ENCODE measurements around the gene EXOC7. TPM values are rescaled to one million over a fixed set of nuclear protein-coding genes. Genes with fewer than 3 reads are reported as not detected.

The EXOC7 gene
- total RNA-seq, 1 experiment from 2014 or later, result 72.1 TPM

DNA sequence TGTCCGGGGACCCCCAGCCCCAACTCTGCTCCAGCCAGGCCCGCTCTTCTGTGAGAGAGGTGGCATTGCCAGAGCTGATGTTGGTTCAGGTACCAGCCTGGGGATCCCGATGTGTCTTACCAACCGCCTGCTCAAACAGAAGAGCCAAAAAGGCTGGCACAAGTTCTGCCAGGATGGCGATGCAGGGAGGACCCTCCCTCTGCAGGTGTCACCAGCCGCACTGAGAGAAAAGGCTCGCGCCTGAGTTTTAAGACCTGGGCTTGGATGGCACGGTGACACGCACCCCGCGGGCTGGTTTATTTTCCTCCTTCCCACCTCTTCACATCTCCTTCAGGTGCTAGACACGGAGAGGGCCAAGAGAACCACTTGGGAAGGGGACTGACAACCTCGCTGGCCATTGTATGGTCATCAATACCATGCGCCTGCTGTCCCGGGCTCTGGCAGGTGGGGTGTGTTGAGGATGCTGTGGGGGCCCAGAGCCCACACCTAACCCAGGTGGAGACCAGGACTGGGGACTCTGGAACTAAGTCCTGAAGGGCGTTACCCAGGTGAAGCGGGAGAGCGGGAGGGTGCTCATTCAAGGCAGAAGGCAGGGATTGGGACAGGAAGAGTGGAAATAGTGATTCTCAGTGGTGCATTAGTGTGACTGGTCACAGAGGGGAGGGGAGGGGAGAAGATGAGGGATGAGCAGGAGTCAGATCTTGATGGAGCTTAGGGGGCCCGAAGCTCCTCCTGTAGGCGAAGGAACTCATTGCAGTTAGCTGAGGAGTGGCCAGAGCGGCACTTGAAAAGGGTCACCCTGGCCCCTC is 21.2 kb upstream of the EXOC7 start:
- in situ Hi-C loops (cut with HindIII; ENCODE audit: low pct_unique_long_range_greater_than_20kb, low sequenced_read_pairs), result no loop called here
- no peak for DNase-seq (ENCODE audit: low read depth)

DNA sequence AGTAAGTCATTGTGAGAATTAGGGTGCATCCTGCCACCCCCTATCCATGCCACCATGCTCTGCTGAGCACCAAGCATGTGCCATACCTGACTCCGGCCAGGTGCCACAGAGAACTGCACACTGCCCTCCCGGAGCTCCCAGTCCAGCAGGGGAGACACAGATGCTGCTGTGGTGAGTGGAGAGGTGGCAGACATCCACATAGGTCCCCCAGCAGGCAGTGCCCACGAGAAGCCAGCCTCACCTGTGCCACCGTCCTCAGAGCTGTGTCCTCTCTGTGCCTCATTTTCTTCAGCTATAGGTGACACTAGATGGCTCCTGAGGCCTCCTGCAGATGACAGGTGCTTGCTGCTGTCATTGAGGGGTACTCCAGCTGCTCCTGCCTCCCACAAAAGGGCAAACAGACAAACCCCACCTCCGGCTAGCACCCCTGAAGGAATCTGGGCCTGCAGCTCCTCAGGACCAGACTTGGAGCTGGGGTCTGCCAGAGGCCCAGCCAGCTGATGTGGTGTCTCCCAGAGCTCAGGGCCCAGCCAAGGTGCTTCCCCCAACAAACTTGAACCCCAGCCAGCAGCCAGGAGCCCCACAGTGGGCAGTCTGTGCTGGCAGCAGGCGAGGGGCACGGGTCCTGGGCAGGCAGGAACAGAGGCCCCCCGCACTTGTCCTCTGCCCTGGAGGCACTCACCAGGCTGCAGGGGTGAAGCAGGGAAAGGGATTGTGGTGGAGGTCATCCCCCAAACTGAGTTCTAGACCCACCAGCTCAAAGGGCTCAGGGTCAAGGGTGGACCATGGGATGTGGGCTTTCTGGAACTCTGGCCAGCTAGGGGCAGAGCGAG is 20.4 kb upstream of the EXOC7 start:
- in situ Hi-C loops (cut with HindIII; ENCODE audit: low pct_unique_long_range_greater_than_20kb, low sequenced_read_pairs), result no loop called here
- no peak for DNase-seq (ENCODE audit: low read depth)

DNA sequence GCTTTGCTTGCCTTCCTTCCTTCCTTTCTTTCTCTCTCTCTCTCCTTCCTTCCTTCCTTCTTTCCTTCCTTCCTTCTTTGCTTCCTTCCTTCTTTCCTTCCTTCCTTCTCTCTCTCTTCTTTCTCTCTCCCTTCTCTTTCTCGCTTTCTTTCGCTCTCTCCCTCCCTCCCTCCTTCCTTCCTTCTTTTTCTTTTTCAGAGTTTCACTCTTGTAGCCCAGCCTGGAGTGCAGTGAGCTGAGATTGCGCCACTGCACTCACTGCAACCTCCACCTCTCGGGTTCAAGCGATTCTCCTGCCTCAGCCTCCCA is 19.6 kb upstream of the EXOC7 start:
- DNase-seq (ENCODE audit: low read depth), result no peak
- in situ Hi-C loops (cut with HindIII; ENCODE audit: low pct_unique_long_range_greater_than_20kb, low sequenced_read_pairs), result no loop called here

DNA sequence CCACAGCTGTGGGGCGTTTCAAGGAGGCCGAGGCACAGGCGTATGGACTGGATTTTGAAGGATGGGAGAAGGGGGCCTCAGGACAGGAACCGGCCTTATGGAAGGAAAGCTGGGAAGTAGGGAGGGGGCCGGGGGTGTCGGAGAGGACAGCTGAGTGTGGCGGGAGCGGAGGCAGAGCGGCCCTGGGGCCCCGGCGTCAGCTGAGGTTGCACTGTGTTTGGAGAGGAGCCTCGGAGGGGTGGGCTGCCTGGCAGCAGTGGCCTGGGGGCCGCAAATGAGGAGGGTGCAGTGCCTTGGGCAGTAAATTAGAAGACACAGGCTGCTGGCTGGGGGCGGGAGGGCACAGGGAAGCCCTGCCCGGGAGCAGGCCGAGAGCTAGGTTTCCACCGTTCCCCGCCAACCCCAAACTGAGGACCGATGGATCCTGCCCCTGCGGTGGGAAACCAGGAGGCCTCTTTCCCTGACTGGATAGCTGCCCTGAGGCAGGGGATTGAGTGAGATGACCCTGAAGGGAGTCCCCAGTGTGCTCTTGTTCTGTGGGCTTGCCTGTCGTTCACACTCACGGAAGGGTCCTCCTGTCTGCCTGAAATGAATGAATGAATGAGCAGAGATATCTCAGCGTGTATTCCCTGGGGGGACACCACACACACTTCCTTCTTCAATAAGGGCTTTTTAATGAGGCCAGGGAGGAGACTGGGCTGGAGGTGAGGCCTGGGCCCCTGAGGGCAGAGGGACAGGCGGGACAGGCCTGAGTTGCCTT is 19.0 kb upstream of the EXOC7 start:
- in situ Hi-C loops (cut with HindIII; ENCODE audit: low pct_unique_long_range_greater_than_20kb, low sequenced_read_pairs), result no loop called here

DNA sequence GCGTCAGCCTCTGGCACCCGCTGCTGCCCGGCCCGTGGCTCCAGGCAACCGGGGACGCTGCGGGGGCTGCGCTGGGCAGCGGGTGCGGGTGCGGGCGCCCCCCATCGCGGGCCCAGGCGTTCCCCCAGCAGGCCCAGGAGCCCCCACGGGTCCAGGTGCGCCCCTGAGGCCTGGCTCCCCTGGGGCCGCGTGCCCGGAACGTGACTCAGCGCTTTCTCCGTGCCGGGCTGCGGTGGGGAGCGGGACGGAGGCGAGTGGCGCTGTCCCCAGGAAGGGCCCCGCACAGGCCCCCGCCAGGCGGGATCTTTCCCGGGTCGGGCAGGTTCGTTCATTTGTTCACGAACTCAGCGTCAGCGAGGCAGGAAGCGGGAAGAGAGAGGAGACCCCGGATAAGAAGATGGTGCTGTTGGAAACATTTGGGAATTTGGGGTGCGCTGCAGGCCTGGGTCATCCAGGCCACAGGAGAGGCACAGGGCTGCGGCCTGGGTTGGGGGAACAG is 18.4 kb upstream of the EXOC7 start:
- in situ Hi-C loops (cut with HindIII; ENCODE audit: low pct_unique_long_range_greater_than_20kb, low sequenced_read_pairs), result no loop called here
- no peak for DNase-seq (ENCODE audit: low read depth)

More for the DNA sequence above, 19.0 kb upstream of the EXOC7 start:
- no peak for DNase-seq (ENCODE audit: low read depth)

DNA sequence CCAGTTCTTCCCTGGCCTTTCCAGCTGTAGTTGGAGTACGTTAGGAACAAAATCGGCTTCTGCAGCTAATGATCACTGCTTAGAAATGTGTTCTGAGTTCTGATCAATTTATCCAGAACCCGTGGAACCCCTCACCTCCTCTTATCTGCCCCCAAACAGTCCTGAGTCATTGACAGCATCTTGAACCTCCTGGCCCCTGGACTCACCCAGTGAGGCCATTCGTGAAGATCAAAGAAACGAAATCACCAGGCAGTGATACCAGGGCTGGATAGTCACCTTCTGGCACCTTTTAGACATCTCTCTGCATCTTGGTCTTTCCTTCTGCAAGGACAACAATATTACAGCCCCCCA is 17.0 kb upstream of the EXOC7 start:
- in situ Hi-C loops (cut with HindIII; ENCODE audit: low pct_unique_long_range_greater_than_20kb, low sequenced_read_pairs), result no loop called here
- no peak for DNase-seq (ENCODE audit: low read depth)

DNA sequence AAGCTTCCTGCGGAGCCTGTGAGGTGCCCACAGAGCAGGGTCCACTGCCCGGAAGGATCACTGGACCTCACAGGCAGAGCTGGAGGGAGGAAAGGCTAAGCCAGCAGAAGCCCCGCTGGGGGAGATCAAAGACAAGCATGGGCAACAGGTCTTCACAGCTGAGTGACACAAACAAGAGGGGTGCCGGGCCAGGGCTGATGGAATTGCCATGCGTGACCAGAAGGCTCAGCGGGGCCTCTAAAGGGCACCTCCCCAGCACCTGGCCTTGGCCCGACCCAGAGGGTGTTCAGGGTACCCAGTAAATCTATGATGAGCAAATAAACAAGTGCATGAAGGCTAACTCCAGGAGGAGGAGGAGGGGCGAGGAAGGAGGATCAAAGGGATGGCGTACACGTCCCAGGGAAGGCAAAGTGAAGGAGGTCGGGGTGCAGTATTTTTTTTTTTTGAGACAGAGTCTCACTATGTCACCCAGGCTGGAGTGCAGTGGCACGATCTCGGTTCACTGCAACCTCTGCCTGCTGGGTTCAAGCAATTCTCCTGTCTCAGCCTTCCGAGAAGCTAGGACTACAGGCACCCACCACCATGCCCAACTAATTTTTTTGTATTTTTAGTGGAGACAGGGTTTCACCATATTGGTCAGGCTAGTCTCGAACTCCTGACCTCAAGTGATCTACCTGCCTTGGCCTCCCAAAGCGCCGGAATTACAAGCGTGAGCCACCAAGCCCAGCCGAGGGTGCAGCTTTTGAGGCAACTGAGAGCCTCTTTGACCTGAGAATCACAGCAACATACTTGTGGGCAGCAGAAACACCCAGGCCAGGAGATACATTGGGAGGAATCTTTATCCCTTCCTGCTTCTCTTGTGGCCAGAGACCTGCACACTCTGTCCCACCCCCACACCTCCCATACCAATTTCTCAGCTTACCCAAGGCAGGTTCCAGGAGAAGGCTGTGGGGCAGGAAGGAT is 16.1 kb upstream of the EXOC7 start:
- DNase-seq (ENCODE audit: low read depth), result no peak
- in situ Hi-C loops (cut with HindIII; ENCODE audit: low pct_unique_long_range_greater_than_20kb, low sequenced_read_pairs), result no loop called here

DNA sequence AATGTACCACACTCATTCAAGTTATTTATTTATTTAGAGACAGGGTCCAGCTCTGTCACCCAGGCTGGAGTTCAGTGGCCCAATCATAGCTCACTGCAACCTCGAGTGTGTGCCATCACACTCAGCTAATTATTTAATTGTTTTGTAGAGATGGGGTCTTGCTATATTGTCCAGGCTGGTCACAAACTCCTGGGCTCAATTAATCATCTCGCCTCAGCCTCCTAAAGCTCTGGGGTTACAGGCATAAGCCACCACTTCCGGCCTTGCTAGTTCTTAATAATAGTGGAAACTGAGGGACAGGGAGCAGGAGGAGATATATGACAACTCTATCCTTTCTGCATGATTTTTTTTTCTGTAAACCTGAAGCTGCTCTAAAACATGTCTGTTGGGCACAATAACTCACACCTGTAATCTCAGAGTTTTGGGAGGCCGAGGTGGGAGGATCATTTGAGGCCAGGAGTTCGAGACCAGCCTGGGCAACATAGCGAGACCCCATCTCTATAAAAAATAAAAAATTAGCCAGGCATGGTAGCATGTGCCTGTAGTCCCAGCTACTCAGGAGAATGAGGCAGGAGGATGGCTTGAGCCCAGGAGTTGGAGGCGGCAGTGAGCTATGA is 11.7 kb upstream of the EXOC7 start:
- in situ Hi-C loops (cut with HindIII; ENCODE audit: low pct_unique_long_range_greater_than_20kb, low sequenced_read_pairs), result no loop called here
- no peak for DNase-seq (ENCODE audit: low read depth)

DNA sequence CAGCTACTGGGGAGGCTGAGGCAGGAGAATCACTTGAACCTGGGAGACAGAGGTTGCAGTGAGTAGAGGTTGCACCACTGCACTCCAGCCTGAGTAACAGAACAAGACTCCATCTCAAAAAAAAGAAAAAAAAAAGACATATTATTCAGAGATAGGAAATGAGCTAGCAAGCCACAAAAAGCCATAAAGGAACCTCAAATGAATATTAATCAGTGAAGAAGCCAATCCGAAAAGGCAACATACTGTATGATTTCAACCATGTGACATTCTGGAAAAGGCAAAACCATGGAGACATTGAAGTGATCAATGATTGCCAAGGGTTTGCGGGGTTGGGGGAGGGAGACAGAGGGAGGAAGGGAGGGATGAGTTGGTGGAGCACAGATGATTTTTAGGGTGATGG is 8.4 kb upstream of the EXOC7 start:
- in situ Hi-C loops (cut with HindIII; ENCODE audit: low pct_unique_long_range_greater_than_20kb, low sequenced_read_pairs), result no loop called here
- no peak for DNase-seq (ENCODE audit: low read depth)

DNA sequence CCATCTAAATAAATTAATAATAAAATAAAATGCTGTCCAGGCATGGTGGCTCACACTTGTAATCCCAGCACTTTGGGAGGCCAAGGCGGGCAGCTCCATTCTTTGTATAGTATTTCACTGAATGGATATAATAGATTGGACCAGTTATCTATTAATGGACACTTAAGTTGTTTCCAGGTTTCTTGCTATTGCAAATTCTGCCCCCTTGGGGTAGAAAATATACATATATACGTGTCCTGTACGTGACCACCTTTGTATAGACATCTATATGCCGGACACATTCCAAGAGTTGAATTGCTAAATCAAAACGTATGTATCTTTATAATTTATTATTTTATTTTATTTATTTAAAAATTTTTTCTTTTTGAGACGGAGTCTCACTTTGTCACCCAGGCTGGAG is 3.9 kb upstream of the EXOC7 start:
- in situ Hi-C loops (cut with HindIII; ENCODE audit: low pct_unique_long_range_greater_than_20kb, low sequenced_read_pairs), result no loop called here
- no peak for DNase-seq (ENCODE audit: low read depth)

DNA sequence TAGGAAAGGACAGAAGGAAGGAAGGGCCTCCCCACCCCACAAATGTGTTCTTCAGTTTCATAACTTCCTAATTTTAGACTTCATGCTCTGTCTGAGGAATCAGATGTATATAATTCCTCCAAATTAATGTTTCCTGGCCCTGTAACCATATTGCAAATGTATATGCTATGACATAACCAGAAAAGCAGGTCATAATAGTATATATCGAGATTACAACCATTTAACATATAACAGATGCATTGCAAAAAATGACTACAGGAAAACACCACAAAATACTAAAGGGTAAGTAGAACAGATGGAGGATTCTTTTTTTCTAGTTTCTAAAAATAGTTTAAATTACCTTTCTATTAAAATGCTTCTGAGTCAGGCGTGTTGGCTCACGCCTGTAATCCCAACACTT is 3.1 kb upstream of the EXOC7 start:
- DNase-seq (ENCODE audit: low read depth), result no peak
- in situ Hi-C loops (cut with HindIII; ENCODE audit: low pct_unique_long_range_greater_than_20kb, low sequenced_read_pairs), result no loop called here

DNA sequence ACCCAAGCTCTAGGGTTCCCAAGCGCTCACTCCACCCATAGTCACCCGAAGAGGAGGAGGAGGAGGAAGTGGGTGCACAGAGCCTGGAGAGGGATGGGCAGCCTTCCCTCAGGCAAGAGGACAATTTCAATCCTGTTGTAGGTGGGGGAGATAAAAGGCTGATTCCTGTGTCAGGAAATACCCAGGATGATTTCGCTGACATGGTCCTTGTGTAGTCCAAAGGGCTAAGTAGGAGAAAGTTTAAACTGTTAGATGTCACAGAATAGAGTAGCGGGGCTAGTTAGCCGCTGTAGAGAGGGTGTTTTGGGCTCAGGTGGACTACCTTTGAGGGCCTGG is 1.3 kb upstream of the EXOC7 start:
- DNase-seq (ENCODE audit: low read depth), result no peak
- in situ Hi-C loops (cut with HindIII; ENCODE audit: low pct_unique_long_range_greater_than_20kb, low sequenced_read_pairs), result no loop called here

DNA sequence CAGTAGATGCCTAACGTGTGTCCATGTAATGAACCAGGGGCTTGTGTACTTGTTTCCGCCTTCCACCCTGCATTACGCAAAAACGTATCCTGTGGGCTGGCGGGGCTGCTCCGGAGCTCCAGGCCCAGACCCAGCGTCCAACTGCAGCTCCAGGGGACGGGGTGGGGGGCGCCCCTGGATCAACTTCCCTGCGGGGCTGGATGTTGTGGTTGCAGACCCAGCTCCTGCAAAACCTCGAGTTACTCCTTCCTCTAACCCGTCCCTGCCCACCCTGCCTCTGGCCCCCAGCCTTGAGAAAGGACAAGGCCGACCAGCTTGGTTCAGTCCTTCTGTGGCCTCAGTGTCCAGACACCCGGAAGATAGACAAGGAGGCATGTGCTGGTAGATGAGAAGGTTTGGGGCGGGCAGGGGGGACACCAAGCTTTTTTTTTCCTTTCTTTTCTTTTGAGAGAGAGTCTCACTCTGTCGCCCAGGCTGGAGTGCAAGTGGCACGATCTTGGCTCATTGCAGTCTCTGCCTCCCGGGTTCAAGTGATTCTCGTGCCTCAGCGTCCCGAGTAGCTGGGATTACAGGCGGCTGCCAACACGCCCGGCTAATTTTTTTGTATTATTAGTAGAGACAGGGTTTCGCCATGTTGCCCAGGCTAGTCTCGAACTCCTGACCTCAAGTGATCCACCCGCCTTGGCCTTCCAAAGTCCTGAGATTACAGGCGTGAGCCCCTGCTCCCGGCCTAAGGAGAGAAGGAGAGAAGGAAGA is 731 bp upstream of the EXOC7 start:
- no peak for DNase-seq (ENCODE audit: low read depth)
- in situ Hi-C loops (cut with HindIII; ENCODE audit: low pct_unique_long_range_greater_than_20kb, low sequenced_read_pairs), result no loop called here

DNA sequence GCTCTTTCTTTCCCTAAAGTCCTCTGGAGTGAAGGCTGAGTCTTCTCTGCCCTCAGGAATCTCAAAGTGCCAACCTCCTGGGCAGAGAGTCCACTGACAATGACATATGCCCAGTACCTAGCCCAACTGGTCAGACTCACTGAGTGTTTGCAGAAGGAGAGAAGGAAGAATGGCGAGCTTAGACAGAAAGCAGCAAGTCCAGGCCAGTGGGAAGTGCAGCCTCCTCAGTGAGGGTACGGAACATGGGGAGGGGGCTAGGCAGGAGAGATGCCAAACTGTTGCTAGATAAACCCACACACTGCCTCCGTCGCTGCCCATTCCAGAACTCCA is 678 bp downstream of the EXOC7 start:
- no peak for DNase-seq (ENCODE audit: low read depth)
- in situ Hi-C loops (cut with HindIII; ENCODE audit: low pct_unique_long_range_greater_than_20kb, low sequenced_read_pairs), result no loop called here

DNA sequence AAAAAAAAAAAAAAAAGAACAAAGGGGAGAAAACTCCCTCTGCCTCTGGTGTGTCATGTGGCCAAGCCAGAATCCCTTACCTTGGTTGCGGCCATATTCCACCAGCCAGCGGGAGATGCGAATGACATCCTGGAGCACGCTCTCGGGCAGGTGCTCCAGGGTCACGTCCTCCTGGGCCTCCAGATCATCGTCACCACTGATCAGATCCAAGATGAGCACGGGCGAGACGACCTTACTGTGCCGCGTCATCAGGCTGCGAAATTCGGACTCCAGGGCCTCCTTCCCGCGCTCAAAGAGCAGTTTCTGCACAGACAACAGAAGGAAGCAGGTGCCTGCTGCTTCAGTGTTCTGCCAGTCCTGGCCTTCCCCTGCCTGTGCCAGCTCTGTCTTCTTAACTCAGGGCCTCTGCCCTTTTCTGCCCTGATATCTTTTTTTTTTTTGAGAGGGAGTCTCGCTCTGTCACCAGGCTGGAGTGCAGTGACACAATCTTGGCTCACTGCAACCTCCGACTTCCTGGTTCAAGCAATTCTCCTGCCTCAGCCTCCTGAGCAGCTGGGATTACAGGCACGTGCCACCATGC is 5.8 kb downstream of the EXOC7 start:
- in situ Hi-C loops (cut with HindIII; ENCODE audit: low pct_unique_long_range_greater_than_20kb, low sequenced_read_pairs), result no loop called here
- no peak for DNase-seq (ENCODE audit: low read depth)

DNA sequence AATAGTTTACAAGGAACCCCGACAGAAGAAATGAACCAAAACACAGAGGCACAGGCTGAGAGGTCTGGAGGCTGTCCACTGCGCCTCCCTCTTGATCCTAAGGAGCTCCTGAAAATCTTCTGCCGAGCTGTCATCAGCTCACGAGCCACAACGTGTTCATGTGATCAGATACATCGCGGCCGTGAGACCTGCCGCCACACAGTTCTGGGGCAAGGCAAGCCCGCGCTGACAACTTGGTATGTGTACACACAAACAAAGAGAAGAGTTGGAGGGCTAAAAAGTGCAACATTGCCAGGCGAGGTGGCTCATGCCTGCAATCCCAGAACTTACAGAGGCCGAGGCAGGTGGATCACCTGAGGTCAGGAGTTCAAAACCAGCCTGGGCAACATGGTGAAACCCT is 7.6 kb downstream of the EXOC7 start:
- no peak for DNase-seq (ENCODE audit: low read depth)
- in situ Hi-C loops (cut with HindIII; ENCODE audit: low pct_unique_long_range_greater_than_20kb, low sequenced_read_pairs), result no loop called here

DNA sequence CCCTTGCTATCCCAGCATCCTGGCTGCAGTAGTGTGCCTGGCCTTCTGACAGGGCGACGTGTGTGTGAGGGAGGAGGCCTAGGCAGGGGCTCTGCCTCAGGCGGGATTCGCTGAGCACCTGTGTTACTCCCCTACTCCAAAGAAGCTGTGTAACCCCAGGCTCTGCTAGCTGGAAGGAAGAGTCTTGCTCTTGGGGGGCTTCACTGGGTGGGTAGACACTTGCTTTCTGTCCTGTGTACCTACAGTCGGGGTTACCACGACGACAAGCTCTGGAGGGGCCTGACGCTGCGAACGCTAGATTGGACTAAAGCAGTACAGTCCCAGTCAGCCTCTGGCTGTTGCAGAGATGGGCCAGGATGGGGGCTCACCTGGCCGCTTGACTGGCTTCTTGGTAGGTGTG is 9.5 kb downstream of the EXOC7 start:
- no peak for DNase-seq (ENCODE audit: low read depth)
- in situ Hi-C loops (cut with HindIII; ENCODE audit: low pct_unique_long_range_greater_than_20kb, low sequenced_read_pairs), result no loop called here

Data from Caki2 (cell line).